Ectodermal cell (in vitro differentiated cells): ENCODE data around the gene KIAA0408.
"Not testable (repeated sequence)": the region's sequence is repeated elsewhere in the genome, so short reads cannot be mapped to it uniquely, and the experiment has no call there.

Experiments used
- H3K27ac ChIP-seq: 2 replicates; pipeline ENCODE4 v1.7.0; 2013; ENCODE audit warnings: mild to moderate bottlenecking, low read depth, low read length; ENCODE audit not compliant: insufficient read depth, poor library complexity, severe bottlenecking
- H3K27me3 ChIP-seq: 2 replicates; pipeline ENCODE4 v1.7.0; 2013; ENCODE audit warnings: mild to moderate bottlenecking, low read length; ENCODE audit not compliant: insufficient read depth, control insufficient read depth, poor library complexity, severe bottlenecking
- H3K36me3 ChIP-seq: one replicate; pipeline ENCODE4 v1.7.0; 2013; ENCODE audit warnings: low read length; ENCODE audit not compliant: control insufficient read depth, insufficient read depth
- H3K4me1 ChIP-seq: one replicate; pipeline ENCODE4 v1.7.0; 2013; ENCODE audit warnings: low read length; ENCODE audit not compliant: control insufficient read depth, insufficient read depth
- H3K4me3 ChIP-seq: 2 replicates; pipeline ENCODE4 v1.7.0; 2013; ENCODE audit warnings: low read depth, low read length, control low read depth; ENCODE audit not compliant: insufficient read depth
- H3K9me3 ChIP-seq: 2 replicates; pipeline ENCODE4 v1.7.0; 2013; ENCODE audit warnings: mild to moderate bottlenecking, low read length, moderate library complexity; ENCODE audit not compliant: control insufficient read depth
- WGBS, 2 experiments: methylation state at CpG; one replicate each; pipeline ENCODE4 v1.1.7; 2013; ENCODE audit warnings: missing lambda C conversion rate in 2 of 2; 5-methylcytosine and 5-hydroxymethylcytosine counted together

Gene KIAA0408

GRCh38 chr6:127451388-127451787 is 7.8 kb downstream of the KIAA0408 start:
- 92 to 94% methylated on average over 3 of the region's 3 CpGs for WGBS, 2 experiments
- no peaks in the 10 kb centered on the region for H3K4me1 ChIP-seq
- H3K9me3 ChIP-seq, result no peaks in the 10 kb centered on the region
- no peaks in the 10 kb centered on the region for H3K27me3 ChIP-seq
- H3K27ac ChIP-seq, result no peak overlapping the region
- no peak overlapping the region for H3K4me3 ChIP-seq
- H3K36me3 ChIP-seq, result peaks cover 20% of the 10 kb centered on the region

- Histone ChIP-seq H3K4me1 (no peaks in the 10 kb centered on the region), H3K9me3 (no peaks in the 10 kb centered on the region), H3K27ac (no peak overlapping the region), H3K27me3 (no peaks in the 10 kb centered on the region), H3K36me3 (peaks cover 24% of the 10 kb centered on the region), H3K4me3 (no peak overlapping the region)
Measured at GRCh38 chr6:127447780-127448179, 11.4 kb downstream of the KIAA0408 start.

DNA sequence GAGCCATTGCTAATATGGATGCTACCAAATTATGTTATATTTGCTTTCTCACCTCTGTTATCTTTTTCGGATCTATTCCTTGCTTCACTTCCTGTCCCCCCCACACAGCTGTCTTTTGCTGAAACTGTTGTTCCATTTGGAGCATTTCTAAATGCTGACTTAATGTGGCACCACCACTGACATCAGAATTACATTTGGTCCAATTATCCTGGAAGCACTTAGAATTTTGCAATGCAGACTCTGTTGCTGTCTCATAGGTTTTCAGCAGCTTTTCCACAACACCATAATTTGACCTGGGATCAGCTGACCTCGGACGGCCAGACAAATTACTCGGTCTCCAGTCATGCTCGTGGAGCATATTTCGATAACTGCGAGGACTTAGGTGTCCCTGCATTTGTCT is 12.8 kb downstream of the KIAA0408 start:
- 95 to 97% methylated on average over 7 of the region's 7 CpGs for WGBS, 2 experiments
- H3K36me3 ChIP-seq, result peaks cover 24% of the 10 kb centered on the region
- no peaks in the 10 kb centered on the region for H3K27me3 ChIP-seq
- H3K4me3 ChIP-seq, result no peak overlapping the region
- H3K9me3 ChIP-seq, result no peaks in the 10 kb centered on the region
- H3K27ac ChIP-seq, result no peak overlapping the region
- no peaks in the 10 kb centered on the region for H3K4me1 ChIP-seq

DNA sequence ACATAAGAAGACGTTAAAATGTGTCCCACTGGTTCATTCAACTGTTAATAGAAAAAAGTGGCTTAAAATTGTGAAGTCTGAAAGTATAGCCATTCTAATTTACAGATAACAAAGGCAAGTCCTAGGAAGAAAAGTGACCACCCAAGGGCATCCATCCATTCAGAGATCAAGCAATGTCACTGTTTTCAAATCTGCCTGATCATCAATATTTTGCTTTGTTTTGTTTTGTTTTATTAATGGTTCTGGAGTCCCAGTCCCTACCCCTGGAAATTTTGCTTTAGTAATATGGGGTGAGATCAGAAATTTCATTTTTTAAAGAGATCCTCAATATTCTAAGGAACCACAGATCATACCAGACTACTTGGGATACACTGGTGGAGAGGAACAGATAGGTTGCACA is 17.3 kb downstream of the KIAA0408 start:
- H3K4me1 ChIP-seq, result no peaks in the 10 kb centered on the region
- no peak overlapping the region for H3K4me3 ChIP-seq
- H3K36me3 ChIP-seq, result peaks cover 7% of the 10 kb centered on the region
- no peaks in the 10 kb centered on the region for H3K9me3 ChIP-seq
- no peak overlapping the region for H3K27ac ChIP-seq
- 80% methylated on average over 1 of the region's 1 CpG; no CpG with 5 or more reads in 1 of the 2 experiments for WGBS, 2 experiments
- no peaks in the 10 kb centered on the region for H3K27me3 ChIP-seq

GRCh38 chr6:127439718-127440117 is 19.5 kb downstream of the KIAA0408 start:
- Histone ChIP-seq H3K36me3 (peaks cover 5% of the 10 kb centered on the region), H3K9me3 (no peaks in the 10 kb centered on the region), H3K4me1 (no peaks in the 10 kb centered on the region), H3K4me3 (no peak overlapping the region), H3K27me3 (no peaks in the 10 kb centered on the region), H3K27ac (no peak overlapping the region)
- WGBS, 2 experiments, result 23 to 30% methylated on average over 2 of the region's 2 CpGs

DNA sequence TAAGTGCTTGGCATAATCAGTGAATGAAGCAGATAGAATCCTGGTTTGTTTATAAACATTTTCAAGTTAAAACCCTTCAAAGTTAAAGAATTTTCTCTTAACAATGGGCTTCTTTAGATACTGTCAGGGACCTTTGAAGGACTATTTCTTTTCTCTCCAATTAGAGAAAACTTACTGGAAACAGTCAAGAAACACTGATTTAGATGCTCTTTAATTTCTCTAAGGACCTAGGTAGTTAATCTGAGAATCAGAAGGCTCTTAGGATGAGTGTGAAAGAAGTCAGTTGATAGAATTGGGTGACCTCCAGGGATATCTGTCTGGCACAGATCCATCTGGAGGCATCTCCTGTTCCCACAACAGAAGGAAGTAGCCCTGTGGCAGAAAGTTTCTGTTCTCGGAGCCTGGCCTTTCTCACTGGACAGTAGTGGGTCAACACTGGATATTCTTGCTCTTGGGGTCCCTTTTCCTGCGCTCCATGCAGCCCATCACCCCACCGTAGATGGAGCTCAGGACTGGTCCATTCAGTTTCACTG is 22.5 kb downstream of the KIAA0408 start:
- Histone ChIP-seq H3K27ac (no peak overlapping the region), H3K36me3 (no peaks in the 10 kb centered on the region), H3K9me3 (no peaks in the 10 kb centered on the region), H3K4me1 (no peaks in the 10 kb centered on the region), H3K27me3 (no peaks in the 10 kb centered on the region), H3K4me3 (no peak overlapping the region)
- 95 to 98% methylated on average over 3 of the region's 3 CpGs for WGBS, 2 experiments

- WGBS, 2 experiments, result 94% methylated on average over 5 to 6 of the region's 7 CpGs
- Histone ChIP-seq H3K4me1 (no peaks in the 10 kb centered on the region), H3K4me3 (no peak overlapping the region), H3K36me3 (no peaks in the 10 kb centered on the region), H3K27me3 (no peaks in the 10 kb centered on the region), H3K9me3 (no peaks in the 10 kb centered on the region), H3K27ac (no peak overlapping the region)
Measured at GRCh38 chr6:127435626-127436220, 23.5 kb downstream of the KIAA0408 start.

GRCh38 chr6:127434651-127435050 is 24.5 kb downstream of the KIAA0408 start:
- H3K36me3 ChIP-seq, result no peaks in the 10 kb centered on the region
- H3K27me3 ChIP-seq, result no peaks in the 10 kb centered on the region
- H3K4me3 ChIP-seq, result no peak overlapping the region
- H3K9me3 ChIP-seq, result no peaks in the 10 kb centered on the region
- H3K4me1 ChIP-seq, result no peaks in the 10 kb centered on the region
- no peak overlapping the region for H3K27ac ChIP-seq

DNA sequence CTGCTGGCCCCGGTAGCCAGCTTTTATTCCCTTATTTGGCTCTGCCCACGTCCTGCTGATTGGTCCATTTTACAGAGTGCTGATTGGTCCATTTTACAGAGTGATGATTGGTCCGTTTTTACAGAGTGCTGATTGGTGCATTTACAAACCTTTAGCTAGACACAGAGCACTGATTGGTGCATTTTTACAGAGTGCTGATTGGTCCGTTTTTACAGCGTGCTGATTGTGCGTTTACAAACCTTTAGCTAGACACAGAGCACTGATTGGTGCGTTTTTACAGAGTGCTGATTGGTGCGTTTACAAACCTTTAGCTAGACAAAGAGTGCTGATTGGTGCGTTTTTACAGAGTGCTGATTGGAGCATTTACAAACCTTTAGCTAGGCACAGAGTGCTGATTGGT is 30.6 kb downstream of the KIAA0408 start:
- 82% methylated on average over 9 of the region's 9 CpGs for WGBS, 2 experiments
- not testable (repeated sequence) for H3K4me1 ChIP-seq, H3K27me3 ChIP-seq, H3K36me3 ChIP-seq, H3K4me3 ChIP-seq, H3K27ac ChIP-seq, H3K9me3 ChIP-seq

- 100% methylated on average over 2 of the region's 2 CpGs for WGBS, 2 experiments
- H3K27me3 ChIP-seq, result no peaks in the 10 kb centered on the region
- H3K9me3 ChIP-seq, result no peaks in the 10 kb centered on the region
- no peaks in the 10 kb centered on the region for H3K4me1 ChIP-seq
- no peaks in the 10 kb centered on the region for H3K36me3 ChIP-seq
- H3K4me3 ChIP-seq, result no peak overlapping the region
- H3K27ac ChIP-seq, result no peak overlapping the region
Measured at GRCh38 chr6:127423921-127424320, 35.3 kb downstream of the KIAA0408 start.

- not testable (repeated sequence) for H3K4me3 ChIP-seq, H3K36me3 ChIP-seq, H3K27me3 ChIP-seq, H3K9me3 ChIP-seq, H3K4me1 ChIP-seq, H3K27ac ChIP-seq
- 64 to 65% methylated on average over 3 of the region's 3 CpGs for WGBS, 2 experiments
Measured at GRCh38 chr6:127421164-127421563, 38.0 kb downstream of the KIAA0408 start.
